NK-92 treated with Interleukin-12 subunit alpha and Interleukin-12 subunit beta, amount 100 ng/mL, for 24 hours (cell line): Measurements from ENCODE around the gene ADPRHL1.

ENCODE experiments used
- DNase-seq: peaks from one replicate; lab custom pipeline; 2025; lab: John Stamatoyannopoulos, UW

Gene ADPRHL1

DNA sequence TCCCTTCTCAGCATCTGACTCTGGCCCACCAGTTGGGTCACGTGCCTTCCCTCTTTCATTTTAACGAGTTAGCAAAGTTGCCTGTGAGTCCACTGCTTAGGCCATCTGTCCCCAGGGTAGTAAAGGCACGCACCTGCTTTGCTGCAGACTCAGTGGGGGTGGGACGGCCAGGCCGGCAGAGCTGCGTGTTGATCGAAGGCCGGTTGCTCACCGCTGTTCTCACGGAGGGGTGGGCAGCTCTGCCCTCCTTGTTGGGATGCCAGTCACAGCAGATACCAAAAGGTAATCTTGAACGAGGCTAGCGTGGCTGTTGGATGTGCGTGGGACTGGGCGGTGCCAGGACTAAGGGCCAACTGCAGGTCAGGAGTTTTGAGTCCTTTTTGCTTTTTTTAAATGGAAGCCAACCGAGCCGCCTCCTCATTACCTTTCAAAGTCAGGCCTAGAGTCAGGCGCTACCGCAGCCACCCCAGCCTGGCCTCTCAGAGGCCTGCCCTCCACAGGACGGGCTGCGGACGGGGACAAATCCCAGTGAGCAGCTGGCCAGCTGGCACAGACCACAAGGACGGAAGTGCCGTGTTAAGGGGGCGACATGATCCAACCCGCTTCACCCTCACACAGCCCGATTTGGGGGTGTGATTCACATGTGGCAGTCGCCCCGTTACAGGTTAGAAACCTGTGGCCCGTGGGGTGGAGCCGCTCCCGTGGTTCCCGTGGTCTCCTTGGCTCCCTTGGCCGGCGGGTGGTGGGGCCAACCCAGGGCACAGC, 20.6 kb downstream of the ADPRHL1 start:
- DNase-seq = no peak

DNA sequence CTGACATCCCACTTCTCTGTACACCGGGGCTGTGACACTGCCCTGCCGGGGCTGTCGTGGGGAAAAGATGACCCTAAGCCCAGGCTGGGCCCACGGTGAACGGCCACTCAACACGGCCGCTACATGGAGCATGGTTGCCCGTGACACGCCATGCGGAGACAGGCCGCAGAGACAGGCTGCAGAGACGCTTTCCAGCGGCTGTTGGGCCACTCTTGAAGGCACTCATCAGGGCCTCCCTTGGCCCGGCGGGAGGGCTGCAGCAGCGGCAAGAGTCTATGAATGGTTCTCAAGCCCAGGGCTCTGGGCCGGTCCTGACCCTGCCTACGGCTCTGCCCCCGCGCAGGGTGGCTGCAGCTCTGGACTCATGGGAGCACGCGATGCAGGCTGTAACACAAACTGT, 22.1 kb downstream of the ADPRHL1 start:
- no peak for DNase-seq

DNA sequence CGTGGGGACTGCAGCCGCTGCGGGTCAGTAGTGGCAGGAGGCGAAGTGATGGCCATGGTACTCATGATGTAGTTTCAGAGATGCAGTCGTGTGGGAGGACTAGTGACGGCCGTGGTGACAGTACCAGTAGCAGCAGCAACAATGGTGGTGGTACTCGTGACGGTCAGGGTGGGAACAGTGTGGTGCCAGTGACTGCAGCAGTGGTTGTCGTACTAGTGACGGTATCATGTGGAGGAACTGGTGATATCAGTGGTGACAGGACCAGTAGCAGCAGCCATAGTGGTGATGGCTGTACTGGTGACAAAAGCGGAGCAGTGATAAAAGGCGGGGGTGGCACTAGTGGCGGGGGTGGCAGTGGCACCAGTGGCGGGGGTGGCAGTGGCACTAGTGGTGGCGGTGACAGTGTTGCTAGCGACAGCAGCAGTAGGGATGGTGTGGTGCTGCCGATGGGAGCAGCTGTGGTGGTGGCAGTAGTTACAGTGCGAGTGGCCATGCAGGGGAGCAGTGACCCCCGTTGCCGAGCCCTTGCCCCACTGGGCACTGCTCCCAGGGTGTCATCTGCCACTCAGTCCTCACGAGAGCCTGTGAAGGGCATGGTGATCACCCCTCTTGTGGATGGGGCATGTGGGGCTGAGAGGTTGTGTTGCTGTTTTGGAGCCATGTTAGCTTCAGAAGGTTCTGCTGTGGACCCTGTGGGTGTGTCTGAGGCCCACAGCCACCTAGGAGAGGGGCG, 22.7 kb downstream of the ADPRHL1 start:
- no peak for DNase-seq

DNA sequence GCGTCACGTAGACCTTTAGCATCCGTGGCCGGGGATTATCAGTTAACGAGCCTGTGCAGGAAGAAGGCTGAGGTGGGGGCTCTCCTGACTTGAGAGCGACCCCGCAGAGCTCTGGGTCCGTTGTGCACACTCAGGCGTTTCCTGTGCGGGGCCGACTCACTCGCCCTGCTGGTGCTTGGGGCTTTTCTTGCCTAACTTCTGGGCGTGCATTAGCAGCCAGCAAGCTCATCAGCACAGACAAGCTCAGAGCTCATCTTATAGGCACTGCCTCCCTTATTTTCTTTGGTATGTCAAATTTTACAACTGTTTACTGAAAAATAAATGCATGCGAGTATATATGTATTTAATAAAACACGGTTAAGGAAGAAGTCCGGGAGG, 23.7 kb downstream of the ADPRHL1 start:
- DNase-seq = no peak

DNA sequence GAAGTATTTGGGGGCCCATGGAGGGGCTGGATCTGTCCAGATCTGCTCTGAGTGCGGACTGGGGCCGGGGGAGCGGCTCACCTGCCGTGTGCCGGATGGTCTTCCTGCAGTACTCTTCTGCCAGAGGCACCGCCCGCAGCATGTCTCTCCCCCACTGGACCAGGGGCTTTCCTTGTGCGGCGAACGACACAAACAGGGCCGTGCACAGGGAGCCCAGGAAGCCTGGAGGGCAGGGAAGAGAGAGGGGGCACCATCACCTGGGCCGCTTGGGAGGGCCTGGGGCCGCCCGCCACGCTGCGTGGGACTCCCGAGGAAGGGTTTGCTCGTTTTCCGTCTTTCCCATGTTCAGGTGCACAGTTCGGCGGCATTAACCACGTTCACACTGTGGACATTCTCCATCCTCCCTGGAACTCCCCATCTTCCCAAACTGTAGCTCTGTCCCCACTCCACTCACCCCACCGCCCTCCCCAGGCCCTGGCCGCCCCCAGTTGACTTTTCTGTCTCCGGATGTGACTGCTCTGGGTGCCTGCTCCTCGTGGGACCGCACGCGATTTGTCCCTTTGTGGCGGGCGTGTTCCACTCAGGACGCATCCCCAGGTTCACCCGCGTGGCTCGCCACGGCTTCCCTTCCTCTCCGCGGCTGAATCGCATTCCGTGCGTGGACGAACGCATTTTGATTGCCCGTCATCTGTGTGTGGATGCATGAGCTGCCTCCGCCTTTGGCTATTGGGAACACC, 24.2 kb downstream of the ADPRHL1 start:
- DNase-seq = no peak

DNA sequence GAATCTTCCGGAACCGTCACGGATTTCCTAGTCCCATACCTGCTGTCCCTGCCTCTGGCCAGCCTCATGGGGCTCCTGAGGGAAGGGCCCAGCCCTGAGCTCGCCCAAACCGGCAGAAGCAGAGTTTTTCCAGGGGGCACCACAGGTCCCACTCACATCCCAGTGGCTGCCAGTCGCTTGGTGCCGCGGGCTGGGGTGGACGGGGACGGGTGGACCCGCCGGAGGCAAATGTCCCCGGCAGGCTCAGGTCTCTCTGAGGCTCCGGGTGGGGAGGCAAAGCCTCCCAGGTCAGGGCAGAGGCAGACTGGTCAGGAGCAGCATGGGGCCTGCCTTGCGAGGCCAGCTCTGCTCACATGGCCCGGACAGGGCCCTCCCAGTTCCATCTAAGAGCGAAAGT, 24.8 kb downstream of the ADPRHL1 start:
- DNase-seq = no peak

DNA sequence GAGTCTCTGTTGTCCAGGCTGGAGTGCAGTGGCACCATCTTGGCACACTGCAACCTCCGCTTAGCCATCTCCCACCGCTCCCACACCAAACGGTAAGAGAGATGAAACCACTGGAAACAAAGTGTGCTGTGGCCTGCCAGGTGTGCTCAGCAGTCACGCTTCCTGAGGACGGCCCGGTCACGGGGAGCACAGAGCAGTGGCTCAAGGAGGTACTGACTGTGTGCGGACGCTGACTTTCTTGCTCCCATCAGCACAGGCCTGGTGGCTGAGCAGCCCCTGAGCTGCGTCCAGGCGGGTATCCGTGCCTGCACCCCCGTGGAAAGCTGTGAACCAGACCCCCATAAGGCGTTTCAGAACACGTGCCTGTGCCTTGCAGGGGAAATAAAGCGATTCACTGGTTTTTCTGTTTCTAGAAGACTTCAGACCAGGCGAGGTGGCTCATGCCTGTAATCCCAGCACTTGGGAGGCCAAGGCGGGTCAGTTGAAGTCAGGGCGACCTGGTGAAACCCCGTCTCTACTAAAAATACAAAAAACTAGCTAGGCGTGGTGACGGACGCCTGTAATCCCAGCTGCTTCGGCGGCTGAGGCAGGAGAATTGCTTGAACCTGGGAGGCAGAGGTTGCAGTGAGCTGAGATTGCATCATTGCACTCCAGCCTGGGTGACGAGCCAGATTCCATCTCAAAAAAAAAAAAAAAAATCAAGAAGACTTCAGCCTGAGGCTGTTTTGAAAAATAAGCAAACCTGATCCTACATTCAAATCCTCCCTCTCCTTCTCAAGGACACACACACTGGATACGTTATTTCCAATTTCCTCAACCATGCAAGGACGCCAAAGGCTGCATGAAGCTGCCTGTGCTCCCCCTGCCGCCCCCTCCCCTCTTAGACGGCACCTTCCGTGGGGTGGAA, 25.5 kb downstream of the ADPRHL1 start:
- DNase-seq = no peak

DNA sequence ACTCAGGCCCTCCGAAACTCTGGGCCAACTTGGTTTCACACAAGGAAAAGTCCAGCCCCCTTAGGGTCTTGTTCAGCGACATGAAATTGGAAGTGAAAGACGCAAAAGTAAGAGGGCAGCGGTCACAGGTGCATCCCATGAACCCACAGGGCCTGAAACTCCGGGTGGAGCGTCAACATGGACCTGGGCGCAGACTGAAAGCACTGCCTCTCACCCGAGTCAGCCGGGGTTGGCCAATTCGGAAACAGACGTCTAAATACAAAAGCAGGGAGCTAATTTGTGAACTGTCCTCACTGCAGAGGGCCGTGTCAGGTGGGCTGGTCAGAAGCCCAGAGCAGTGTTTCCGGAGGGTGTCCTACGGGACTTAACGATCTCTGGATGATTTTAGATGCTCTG, 26.7 kb downstream of the ADPRHL1 start:
- DNase-seq = no peak

DNA sequence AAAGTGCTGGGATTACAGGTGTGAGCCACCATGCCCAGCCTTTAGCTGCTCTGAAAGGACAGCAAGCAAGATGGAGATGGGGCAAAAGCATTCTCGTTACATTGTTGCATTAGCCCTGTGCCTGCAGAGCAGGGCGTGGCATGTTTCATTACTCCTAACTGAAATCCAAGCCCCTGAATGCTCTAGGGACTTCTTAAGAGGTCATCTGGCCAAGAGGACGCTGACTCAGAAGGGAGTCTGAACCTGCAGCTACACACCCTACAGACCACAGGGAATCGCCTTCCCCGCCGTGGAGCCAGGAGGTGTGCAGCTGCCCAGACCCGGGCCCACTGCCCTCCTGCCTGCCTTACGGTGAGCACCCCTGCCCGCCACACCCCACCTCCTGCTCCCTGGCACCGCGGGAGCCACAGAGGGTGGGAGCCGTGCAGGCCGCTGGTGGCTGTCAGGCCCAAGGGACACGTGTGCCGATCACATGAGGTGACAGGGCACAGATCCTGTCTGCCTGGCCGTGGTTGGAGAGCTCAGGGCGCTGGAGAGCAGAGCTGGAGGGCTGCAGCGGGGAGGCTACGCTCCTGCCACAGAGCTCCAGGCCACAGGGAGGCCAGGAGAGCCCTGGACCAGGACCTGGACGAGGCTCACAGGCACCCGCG, 27.2 kb downstream of the ADPRHL1 start:
- no peak for DNase-seq

DNA sequence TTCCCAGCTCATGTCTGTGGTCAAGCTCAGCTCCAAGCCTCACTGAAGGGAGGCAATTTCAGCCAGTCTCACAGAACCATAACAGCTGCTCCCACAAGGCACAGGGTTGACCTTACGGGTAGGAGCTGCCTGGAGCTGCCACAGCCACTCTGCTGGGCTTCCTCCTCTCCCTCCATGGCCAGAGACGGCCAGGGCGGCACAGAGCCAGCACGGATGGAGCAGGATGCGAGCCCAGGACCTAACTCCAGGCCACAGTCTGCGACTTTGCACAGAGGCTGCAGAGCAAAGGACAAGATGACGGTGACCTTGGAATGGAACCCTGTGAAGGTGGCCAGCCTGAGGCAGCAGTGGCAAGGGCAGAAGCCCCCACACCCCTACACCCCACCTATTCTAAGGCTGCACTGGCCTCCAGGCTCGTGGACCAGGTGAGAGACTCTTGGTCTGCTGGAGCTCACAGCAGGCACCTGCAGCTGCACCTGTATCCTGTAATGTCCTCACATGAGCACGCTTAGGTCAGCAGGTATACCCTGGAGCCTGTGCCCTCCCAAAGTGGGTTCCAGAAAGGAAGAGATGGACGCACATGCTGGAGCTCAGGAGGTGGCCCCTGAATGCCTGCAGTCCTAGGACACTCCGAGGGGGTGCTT, 29.6 kb downstream of the ADPRHL1 start:
- no peak for DNase-seq

DNA sequence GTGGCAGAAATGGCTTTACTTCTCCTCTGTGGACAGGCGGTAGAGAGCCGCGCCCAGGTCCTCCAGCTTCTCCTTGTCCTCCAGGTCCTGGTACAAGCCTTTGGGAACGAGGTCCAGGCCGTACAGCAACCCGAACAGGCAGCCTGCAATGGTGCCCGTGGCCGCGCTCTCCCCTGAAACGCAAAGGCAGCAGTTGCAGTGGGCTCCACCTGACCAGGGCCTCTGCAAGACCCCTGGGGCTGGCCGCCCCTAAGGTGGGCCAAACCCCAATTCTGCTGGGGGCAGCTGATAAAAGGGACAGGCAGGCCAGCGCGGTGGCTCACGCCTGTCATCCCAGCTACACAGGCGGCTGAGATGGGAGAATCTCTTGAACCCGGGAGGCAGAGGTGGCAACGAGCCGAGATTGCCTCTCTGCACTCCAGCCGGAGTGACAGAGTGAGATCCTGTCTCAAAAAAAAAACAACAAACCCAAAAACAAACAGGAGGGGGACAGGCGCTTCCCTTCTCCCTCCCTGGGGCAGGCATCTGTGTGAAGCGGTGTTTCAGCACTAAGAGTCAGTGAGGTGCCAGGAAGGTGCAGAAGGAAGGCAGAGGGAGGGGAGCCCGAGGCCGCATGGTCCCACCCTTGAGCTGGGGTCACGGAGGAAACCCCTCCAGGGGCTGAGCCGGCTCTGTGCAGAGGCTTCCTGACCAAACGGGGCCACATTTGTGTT, 30.3 kb downstream of the ADPRHL1 start:
- no peak for DNase-seq

DNA sequence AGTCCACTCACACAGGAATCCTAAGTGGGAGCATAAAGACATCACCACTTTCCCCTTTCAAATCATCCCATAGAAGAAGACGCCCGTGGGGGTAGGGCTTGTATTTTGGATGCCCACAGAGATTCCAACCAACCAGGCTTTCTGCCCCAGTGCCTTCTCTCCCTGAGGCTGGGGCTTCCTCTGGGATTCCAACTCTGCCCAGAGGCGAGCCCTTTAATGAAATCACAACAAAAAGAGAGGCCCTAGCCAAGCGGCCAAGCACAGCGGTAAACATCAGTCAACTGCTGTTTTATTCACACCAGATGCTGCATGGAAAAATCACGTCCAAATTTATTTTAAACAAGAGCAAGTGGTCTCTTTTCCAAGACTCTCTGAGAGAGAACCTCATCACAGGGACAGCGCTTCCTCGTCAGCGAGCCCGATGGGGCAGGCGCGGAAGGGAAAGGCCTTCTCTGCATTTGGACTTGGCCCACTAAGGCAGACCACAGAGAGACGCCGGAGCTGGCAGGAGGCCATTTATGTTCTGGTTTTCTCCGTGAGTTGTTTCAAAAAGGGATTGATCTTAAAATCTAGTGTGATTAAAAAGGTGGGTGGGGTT, 31.5 kb downstream of the ADPRHL1 start:
- no peak for DNase-seq

DNA sequence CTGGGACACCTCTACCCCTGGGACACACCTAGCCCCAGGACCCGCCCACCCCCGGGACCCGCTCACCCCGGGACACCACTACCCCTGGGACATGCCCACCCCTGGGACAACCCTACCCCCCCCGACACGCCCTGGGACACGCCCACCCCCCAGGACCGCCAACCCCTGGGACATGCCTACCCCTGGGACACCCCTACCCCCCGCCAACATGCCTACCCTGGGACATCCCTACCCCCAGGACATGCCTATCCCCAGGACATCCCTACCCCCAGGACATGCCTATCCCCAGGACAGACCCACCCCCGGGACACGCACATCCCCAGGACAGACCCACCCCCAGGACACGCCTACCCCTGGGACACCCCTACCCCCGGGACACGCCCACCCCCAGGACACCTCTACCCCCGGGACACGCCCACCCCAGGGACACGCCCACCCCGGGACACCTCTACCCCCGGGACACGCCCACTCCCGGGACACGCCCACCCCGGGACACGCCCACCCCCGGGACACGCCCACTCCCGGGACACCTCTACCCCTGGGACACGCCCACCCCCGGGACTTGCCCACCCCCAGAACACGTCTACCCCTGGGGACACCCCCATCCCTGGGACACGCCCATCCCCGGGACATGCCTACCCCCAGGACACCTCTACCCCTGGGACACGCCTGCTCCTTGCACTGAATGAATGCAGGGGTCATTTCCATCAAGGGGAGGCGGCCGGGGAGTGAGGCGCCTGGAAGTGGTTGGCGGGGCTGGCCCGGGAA, 32.3 kb downstream of the ADPRHL1 start:
- DNase-seq = no peak

DNA sequence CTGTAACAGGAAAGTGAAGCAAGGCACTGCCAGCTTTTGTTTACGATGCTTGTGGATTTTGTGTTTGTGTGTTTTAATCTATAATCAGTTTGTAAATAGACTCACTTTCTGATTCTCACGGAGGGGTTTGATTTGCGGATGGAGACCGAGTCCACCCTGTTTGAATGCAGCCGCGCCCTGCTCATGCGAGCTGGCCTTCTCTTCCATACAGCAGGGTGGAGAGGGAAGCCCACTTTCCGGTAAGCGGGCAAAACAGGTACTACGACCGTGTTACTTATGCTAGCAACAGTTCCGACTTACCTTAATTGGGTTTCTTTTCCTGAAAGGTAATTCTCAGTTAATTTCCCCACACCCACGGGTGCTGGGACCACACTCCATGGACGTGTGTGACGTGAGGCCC, 33.1 kb downstream of the ADPRHL1 start:
- DNase-seq = no peak

DNA sequence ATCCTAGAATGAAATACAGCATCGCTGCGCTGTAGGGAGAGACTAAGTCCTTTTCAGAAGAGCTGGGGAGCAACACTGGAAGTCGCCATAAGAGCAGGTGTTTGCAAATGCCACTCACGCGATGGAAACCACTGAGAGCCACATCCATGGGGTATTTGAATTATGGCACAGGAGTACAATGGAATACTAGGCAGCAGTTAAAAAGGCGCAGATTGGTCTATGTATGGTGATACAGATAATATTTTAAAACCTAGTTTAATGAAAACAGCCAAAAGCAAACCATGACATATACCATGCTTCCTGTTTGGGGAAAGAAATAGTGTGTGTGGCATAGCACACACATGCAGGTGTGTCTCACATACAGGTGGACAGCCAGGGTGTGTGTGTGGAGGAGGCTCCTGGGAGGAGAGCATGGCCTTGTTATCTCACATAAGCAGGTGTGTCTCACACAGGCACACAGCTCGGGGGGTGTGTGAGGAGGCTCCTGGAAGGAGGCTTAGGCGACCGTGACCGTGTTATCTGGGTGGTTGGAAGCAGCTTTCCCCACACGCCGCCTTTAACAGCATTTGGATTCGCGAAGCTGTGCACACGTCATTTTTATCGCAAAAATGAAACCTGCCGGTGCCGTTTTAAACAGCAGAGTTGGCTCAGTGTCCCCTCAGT, 33.6 kb downstream of the ADPRHL1 start:
- DNase-seq = no peak

DNA sequence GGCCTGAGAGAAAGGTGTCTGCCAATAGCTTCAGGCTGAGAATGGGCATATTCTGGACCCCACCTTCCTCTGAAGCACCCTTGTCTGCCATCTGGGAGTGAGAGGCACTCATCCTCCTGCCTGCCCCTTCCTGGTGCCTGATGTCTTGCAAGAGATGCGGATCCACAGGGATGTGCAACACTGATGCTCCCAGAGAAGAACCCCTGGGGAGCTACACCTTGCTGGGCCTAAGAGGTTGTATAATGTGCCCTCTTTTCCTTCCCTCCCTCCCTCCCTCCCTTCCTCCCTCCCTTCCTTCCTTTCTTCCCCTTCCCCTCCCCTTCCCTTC, 34.6 kb downstream of the ADPRHL1 start:
- DNase-seq = no peak

DNA sequence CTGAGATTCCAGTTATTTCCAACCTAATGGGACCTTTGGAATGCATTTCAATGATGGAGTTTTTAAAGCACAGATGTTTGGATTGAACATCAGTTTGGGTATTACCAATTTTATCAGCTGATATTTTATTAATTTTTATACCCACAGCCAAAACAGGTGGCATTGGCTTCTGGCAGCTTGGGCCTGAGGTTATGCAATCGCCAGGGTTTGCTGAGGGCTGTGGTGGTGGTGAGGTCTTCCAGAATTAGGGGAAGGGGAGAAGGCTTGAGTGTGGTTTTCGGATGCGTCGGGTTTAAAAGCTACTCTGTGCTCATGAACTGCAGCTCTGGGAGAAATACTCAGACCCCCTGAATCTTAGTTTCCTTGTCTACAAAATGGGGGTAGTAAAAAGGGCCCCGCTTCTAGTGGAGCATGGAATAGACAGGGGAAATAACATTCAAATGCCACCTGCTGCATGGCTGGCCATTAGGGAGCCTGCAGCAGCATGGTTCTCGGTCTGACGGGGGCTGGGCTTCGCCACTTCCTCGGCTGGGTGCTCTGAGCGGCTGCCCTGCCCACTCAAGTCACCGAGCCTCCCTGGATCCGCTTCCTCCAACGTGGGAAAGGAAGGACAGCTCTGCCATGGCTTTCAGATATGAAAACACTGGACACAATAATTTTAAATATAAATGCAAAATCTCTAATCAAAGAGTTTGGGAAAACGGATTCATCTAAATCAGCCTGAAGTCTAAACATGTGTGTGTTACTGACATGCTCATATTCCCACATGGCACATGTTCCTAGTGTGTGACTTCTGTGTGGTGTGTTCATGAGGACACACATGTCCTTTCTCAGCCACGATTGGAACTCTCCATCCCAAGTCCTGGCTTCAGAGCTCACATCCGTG, 35.2 kb downstream of the ADPRHL1 start:
- DNase-seq = no peak
